Endodermal cell (in vitro differentiated cells): ENCODE results near the gene FCGBP. TPM values are rescaled to one million over a fixed set of nuclear protein-coding genes. Genes with fewer than 3 reads are reported as not detected.
"Not testable (repeated sequence)": the region's sequence is repeated elsewhere in the genome, so short reads cannot be mapped to it uniquely, and the experiment has no call there.

Source experiments
- DNase-seq: peaks from one replicate; pipeline ENCODE4 v3.0.0-alpha.2; 2017
- H3K27ac ChIP-seq: 2 replicates; pipeline ENCODE4 v1.5.1; 2013; ENCODE audit warnings: mild to moderate bottlenecking, low read depth, low read length, moderate library complexity
- H3K27me3 ChIP-seq: 2 replicates; pipeline ENCODE4 v1.6.1; 2013; ENCODE audit warnings: mild to moderate bottlenecking, low read length, moderate library complexity; ENCODE audit not compliant: insufficient read depth, control insufficient read depth, poor library complexity, severe bottlenecking
- H3K36me3 ChIP-seq: 2 replicates; pipeline ENCODE4 v1.7.0; 2013; ENCODE audit warnings: mild to moderate bottlenecking, low read length, moderate library complexity; ENCODE audit not compliant: control insufficient read depth, insufficient read depth
- H3K4me1 ChIP-seq: one replicate; pipeline ENCODE4 v1.7.0; 2013; ENCODE audit warnings: low read length; ENCODE audit not compliant: control insufficient read depth, insufficient read depth
- H3K4me3 ChIP-seq: 2 replicates; pipeline ENCODE4 v1.5.1; 2013; ENCODE audit warnings: mild to moderate bottlenecking, low read length, moderate library complexity
- H3K9ac ChIP-seq: 2 replicates; pipeline ENCODE4 v1.6.1; 2013; ENCODE audit warnings: mild to moderate bottlenecking, low read length, moderate library complexity; ENCODE audit not compliant: poor library complexity, severe bottlenecking; ENCODE audit errors: extremely low read depth
- H3K9me3 ChIP-seq: 2 replicates; pipeline ENCODE4 v1.6.1; 2013; ENCODE audit warnings: mild to moderate bottlenecking, low read length, moderate library complexity; ENCODE audit not compliant: control insufficient read depth
- H3K27ac Mint-ChIP-seq: 2 replicates; pipeline ENCODE4 v1.8.0; 2020; ENCODE audit warnings: mixed read lengths
- H3K27me3 Mint-ChIP-seq: 2 replicates; pipeline ENCODE4 v1.8.0; 2021; ENCODE audit warnings: mild to moderate bottlenecking, mixed read lengths; ENCODE audit not compliant: insufficient read depth
- H3K36me3 Mint-ChIP-seq: 2 replicates; pipeline ENCODE4 v1.8.0; 2020; ENCODE audit warnings: low read depth, mixed read lengths
- H3K4me1 Mint-ChIP-seq: 2 replicates; pipeline ENCODE4 v1.8.0; 2020; ENCODE audit warnings: mixed read lengths
- H3K4me3 Mint-ChIP-seq: 2 replicates; pipeline ENCODE4 v1.8.0; 2020; ENCODE audit warnings: mild to moderate bottlenecking, moderate library complexity, mixed read lengths
- H3K9me3 Mint-ChIP-seq: 2 replicates; pipeline ENCODE4 v1.8.0; 2020; ENCODE audit warnings: mild to moderate bottlenecking, mixed read lengths
- CTCF ChIP-seq: fragments of 200-600 bp; sonication (generic); conservative IDR thresholded peaks from 2 replicates; pipeline ENCODE4 v1.5.0; 2021; ENCODE audit warnings: antibody characterized with exemption, mild to moderate bottlenecking
- WGBS, 2 experiments: methylation state at CpG; one replicate each; pipeline versions ENCODE4 v1.1.5 to v1.1.7; 2013; ENCODE audit warnings: missing lambda C conversion rate in 2 of 2, mixed read lengths in 1 of 2; ENCODE audit not compliant: insufficient coverage in 1 of 2, insufficient read length in 1 of 2; 5-methylcytosine and 5-hydroxymethylcytosine counted together
- total RNA-seq, 2 donors: library from RNA; stranded (reverse); fragmentation: NEBNext Ultra II Directional in 1 of 2; extraction: Animal tissue kit (Norgen Biotek cat#: 25700) in 1 of 2; gene quantifications; 2 replicates in 1 of 2; 3 replicates in 1 of 2; pipeline ENCODE4 v1.2.1, GENCODE V29; 2021

The FCGBP gene
- total RNA-seq, 2 donors from 2014 or later: 0.29 to 0.62 TPM

- Histone ChIP-seq H3K9ac (no peak overlapping the region), H3K36me3 (no peaks in the 10 kb centered on the region), H3K27me3 (no peaks in the 10 kb centered on the region), H3K4me3 (no peak overlapping the region), H3K27ac (no peak overlapping the region), H3K4me1 (no peaks in the 10 kb centered on the region), H3K9me3 (no peaks in the 10 kb centered on the region)
- 75 to 93% methylated on average over 3 to 5 of the region's 5 CpGs for WGBS, 2 experiments
- no peaks in the 10 kb centered on the region for H3K4me1 Mint-ChIP-seq
- no peak overlapping the region for H3K27ac Mint-ChIP-seq
- H3K36me3 Mint-ChIP-seq: no peaks in the 10 kb centered on the region
- H3K9me3 Mint-ChIP-seq: no peaks in the 10 kb centered on the region
- no peak for TF ChIP-seq CTCF
- no peak overlapping the region for H3K4me3 Mint-ChIP-seq
- no peaks in the 10 kb centered on the region for H3K27me3 Mint-ChIP-seq
- DNase-seq: no peak
These were observed 27.4 kb downstream of the FCGBP start for GRCh38 chr19:39906820-39907611.

DNA sequence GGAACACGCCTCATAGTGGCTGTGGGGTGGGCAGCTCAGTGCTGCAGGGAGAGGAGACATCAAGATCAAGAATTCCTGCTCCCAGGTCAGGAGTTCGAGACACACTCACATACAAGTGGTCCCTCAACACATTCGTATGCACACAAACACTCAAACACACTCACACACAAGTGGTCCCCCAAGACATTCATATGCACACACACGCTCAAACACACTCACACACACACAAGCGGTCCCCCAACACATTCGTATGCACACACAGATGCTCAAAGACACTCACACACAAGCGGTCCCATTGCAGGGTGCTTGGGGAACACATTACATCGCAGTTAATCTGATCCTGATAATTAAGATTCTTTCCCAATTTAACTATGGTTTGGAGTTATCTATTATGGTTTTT is 28.2 kb downstream of the FCGBP start:
- DNase-seq: peak; percentile 19
- Mint-ChIP-seq H3K27ac (no peak overlapping the region), H3K9me3 (no peaks in the 10 kb centered on the region), H3K36me3 (no peaks in the 10 kb centered on the region), H3K4me1 (no peaks in the 10 kb centered on the region), H3K27me3 (no peaks in the 10 kb centered on the region), H3K4me3 (no peak overlapping the region)
- H3K27me3 ChIP-seq: no peaks in the 10 kb centered on the region
- no peak overlapping the region for H3K27ac ChIP-seq
- TF ChIP-seq CTCF: no peak
- H3K9me3 ChIP-seq: no peaks in the 10 kb centered on the region
- no peak overlapping the region for H3K9ac ChIP-seq
- no peak overlapping the region for H3K4me3 ChIP-seq
- 92 to 97% methylated on average over 5 to 8 of the region's 8 CpGs for WGBS, 2 experiments
- no peaks in the 10 kb centered on the region for H3K36me3 ChIP-seq
- H3K4me1 ChIP-seq: no peaks in the 10 kb centered on the region

DNA sequence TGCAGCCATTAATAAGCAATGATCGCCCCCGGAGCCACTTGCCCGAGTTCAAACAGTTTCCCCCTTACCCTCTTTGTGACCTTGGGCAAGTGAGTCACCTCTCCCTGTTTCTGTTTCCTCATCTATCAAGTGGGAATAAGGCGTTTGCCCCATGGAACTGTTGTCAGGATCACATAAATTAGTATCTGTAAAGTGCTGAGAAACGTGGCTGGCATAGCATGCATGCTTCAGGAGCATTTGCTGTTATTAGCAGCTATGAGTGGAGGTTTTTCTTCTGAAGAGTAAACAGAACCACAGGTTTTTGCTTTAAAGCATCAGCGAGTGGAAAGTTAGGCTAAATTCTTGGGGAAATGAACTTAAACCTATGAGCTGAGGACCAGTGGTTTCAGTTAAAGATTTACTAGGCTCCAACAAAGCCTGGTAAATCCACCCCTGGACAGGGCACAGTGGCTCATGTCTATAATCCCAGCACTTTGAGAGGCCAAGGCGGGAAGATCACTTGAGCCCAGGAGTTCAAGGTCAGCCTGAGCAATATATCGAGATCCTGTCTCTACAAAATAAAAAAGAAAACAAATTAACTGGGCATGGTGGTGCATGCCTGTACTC is 30.8 kb downstream of the FCGBP start:
- not testable (repeated sequence) for H3K4me1 Mint-ChIP-seq, H3K4me3 Mint-ChIP-seq, H3K27ac ChIP-seq, H3K9me3 ChIP-seq, H3K27me3 Mint-ChIP-seq, H3K4me1 ChIP-seq, H3K36me3 ChIP-seq, H3K9ac ChIP-seq, H3K9me3 Mint-ChIP-seq, DNase-seq, H3K27me3 ChIP-seq, H3K27ac Mint-ChIP-seq, H3K4me3 ChIP-seq, H3K36me3 Mint-ChIP-seq
- WGBS, 2 experiments: 58% methylated on average over 1 of the region's 8 CpGs; no CpG with 5 or more reads in 1 of the 2 experiments

- not testable (repeated sequence) for H3K4me3 Mint-ChIP-seq
These were observed 32.1 kb downstream of the FCGBP start for GRCh38 chr19:39902326-39902725.

GRCh38 chr19:39901681-39902080 is 32.8 kb downstream of the FCGBP start:
- not testable (repeated sequence) for H3K27me3 Mint-ChIP-seq, H3K4me1 Mint-ChIP-seq, H3K36me3 Mint-ChIP-seq

More at GRCh38 chr19:39902326-39902725, 32.1 kb downstream of the FCGBP start:
- not testable (repeated sequence) for H3K9ac ChIP-seq, H3K9me3 Mint-ChIP-seq, H3K4me1 Mint-ChIP-seq, DNase-seq, H3K27ac ChIP-seq, H3K27me3 Mint-ChIP-seq, H3K36me3 ChIP-seq, H3K9me3 ChIP-seq, H3K27me3 ChIP-seq, H3K36me3 Mint-ChIP-seq, H3K27ac Mint-ChIP-seq, H3K4me1 ChIP-seq, H3K4me3 ChIP-seq
- 67% methylated on average over 3 of the region's 15 CpGs; no CpG with 5 or more reads in 1 of the 2 experiments for WGBS, 2 experiments

More at GRCh38 chr19:39901681-39902080, 32.8 kb downstream of the FCGBP start:
- H3K4me3 Mint-ChIP-seq, H3K27ac Mint-ChIP-seq, H3K9me3 Mint-ChIP-seq, H3K4me1 ChIP-seq, H3K27me3 ChIP-seq, H3K27ac ChIP-seq, H3K36me3 ChIP-seq, H3K4me3 ChIP-seq, H3K9me3 ChIP-seq, DNase-seq, H3K9ac ChIP-seq: not testable (repeated sequence)
- 71% methylated on average over 1 of the region's 7 CpGs; no CpG with 5 or more reads in 1 of the 2 experiments for WGBS, 2 experiments
